Neural progenitor cell (in vitro differentiated cells): ENCODE data around the gene NKAIN4.

Experiments used
- CTCF ChIP-seq: fragments of 200-600 bp; sonication (generic); IDR thresholded peaks from 2 replicates; pipeline ENCODE4 v1.5.1; 2017; ENCODE audit warnings: antibody characterized with exemption, mild to moderate bottlenecking
- EZH2 ChIP-seq: fragments of 200-600 bp; sonication (generic); IDR thresholded peaks from 2 replicates; pipeline ENCODE4 v1.6.1; 2017; ENCODE audit warnings: antibody characterized with exemption, mild to moderate bottlenecking, moderate library complexity

GRCh38 chr20:63212792-63213191, 41.5 kb downstream of the NKAIN4 start:
- TF ChIP-seq CTCF (no peak), EZH2 (no peak)
